RWPE2 (cell line): ENCODE measurements around the gene THPO.

Experiments used
- ATAC-seq: fragments of 200-7000 bp; cut with Tn5 transposase; 3 replicates; pipeline ENCODE4 v1.9.1; 2021; ENCODE audit warnings: low read depth
- DNase-seq: peaks from one replicate; pipeline ENCODE4 v3.0.0-alpha.2; 2020; ENCODE audit warnings: low spot score
- H3K27ac ChIP-seq: fragments of 450-650 bp; 2 replicates; pipeline ENCODE4 v1.5.1; 2017; ENCODE audit warnings: mild to moderate bottlenecking; ENCODE audit not compliant: poor library complexity, severe bottlenecking
- H3K27me3 ChIP-seq: fragments of 250-450 bp; sonication (Bioruptor Pico); 2 replicates; pipeline ENCODE4 v1.5.1; 2021; ENCODE audit warnings: mild to moderate bottlenecking, moderate library complexity; ENCODE audit not compliant: insufficient read depth, poor library complexity, severe bottlenecking
- H3K36me3 ChIP-seq: fragments of 250-450 bp; sonication (Bioruptor Pico); 2 replicates; pipeline ENCODE4 v1.5.1; 2020; ENCODE audit warnings: low read depth, mild to moderate bottlenecking, moderate library complexity
- H3K4me1 ChIP-seq: fragments of 250-450 bp; sonication (Bioruptor Pico); 2 replicates; pipeline ENCODE4 v1.5.1; 2021; ENCODE audit warnings: mild to moderate bottlenecking, moderate library complexity; ENCODE audit not compliant: insufficient read depth, poor library complexity, severe bottlenecking
- H3K4me3 ChIP-seq: fragments of 250-450 bp; sonication (Bioruptor Pico); 2 replicates; pipeline ENCODE4 v1.5.1; 2021; ENCODE audit warnings: mild to moderate bottlenecking, moderate library complexity; ENCODE audit not compliant: severe bottlenecking
- H3K9me3 ChIP-seq: fragments of 250-450 bp; sonication (Bioruptor Pico); 2 replicates; pipeline ENCODE4 v1.5.1; 2021; ENCODE audit warnings: mild to moderate bottlenecking, moderate library complexity; ENCODE audit not compliant: severe bottlenecking
- CTCF ChIP-seq: fragments of 450-650 bp; IDR thresholded peaks from one replicate; pipeline ENCODE4 v1.5.1; 2017; ENCODE audit warnings: mild to moderate bottlenecking, moderate library complexity; ENCODE audit not compliant: poor library complexity, severe bottlenecking

THPO gene

GRCh38 chr3:184338511-184338945 lies 39.5 kb downstream of the THPO start:
- Histone ChIP-seq H3K4me1 (peaks cover 25% of the 10 kb centered on the region), H3K27me3 (no peaks in the 10 kb centered on the region), H3K36me3 (peaks cover 41% of the 10 kb centered on the region), H3K27ac (peak overlapping the region; percentile 1), H3K4me3 (no peak overlapping the region), H3K9me3 (no peaks in the 10 kb centered on the region)
- no peak for TF ChIP-seq CTCF
- DNase-seq, result no peak
- ATAC-seq, result no peak

- Histone ChIP-seq H3K9me3 (no peaks in the 10 kb centered on the region), H3K27ac (no peak overlapping the region), H3K4me3 (no peak overlapping the region), H3K36me3 (peaks cover 41% of the 10 kb centered on the region), H3K4me1 (peaks cover 30% of the 10 kb centered on the region), H3K27me3 (no peaks in the 10 kb centered on the region)
- no peak for DNase-seq
- no peak for ATAC-seq
- TF ChIP-seq CTCF, result no peak
These were observed 40.0 kb downstream of the THPO start for GRCh38 chr3:184337981-184338380.

GRCh38 chr3:184337399-184337714 lies 40.6 kb downstream of the THPO start, which contains the start of gene FAM131A:
FAM131A (plus strand) TSS chr3:184337600; CDS start chr3:184337631, 31 bp downstream.
- no peak for ATAC-seq
- TF ChIP-seq CTCF, result no peak
- Histone ChIP-seq H3K27ac (peak within 1 kb of the TSS; percentile 98), H3K4me1 (peaks cover 36% of the 10 kb centered on the region), H3K36me3 (peaks cover 43% of the 10 kb centered on the region), H3K4me3 (peak within 1 kb of the TSS; percentile 56), H3K27me3 (no peaks in the 10 kb centered on the region), H3K9me3 (no peaks in the 10 kb centered on the region)
- DNase-seq, result no peak

GRCh38 chr3:184336547-184337398 lies 41.2 kb downstream of the THPO start:
- Histone ChIP-seq H3K4me1 (peaks cover 41% of the 10 kb centered on the region), H3K27me3 (no peaks in the 10 kb centered on the region), H3K36me3 (peaks cover 44% of the 10 kb centered on the region), H3K4me3 (peak overlapping the region; percentile 56), H3K27ac (peak overlapping the region; percentile 98), H3K9me3 (no peaks in the 10 kb centered on the region)
- no peak for DNase-seq
- TF ChIP-seq CTCF, result no peak
- ATAC-seq, result peak; percentile 7; the same call in 1 of the 3 replicates
